GM12878 (cell line): ENCODE results near the gene NDRG4. TPM values are rescaled to one million over a fixed set of nuclear protein-coding genes. Genes with fewer than 3 reads are reported as not detected.

Experiments used
- ATAC-seq: fragments of 200-7000 bp; cut with Tn5 transposase; 3 replicates; pipeline ENCODE4 v1.9.1; 2020; ENCODE audit warnings: mild to moderate bottlenecking, moderate library complexity
- BruUV-seq: library from RNA; stranded (reverse); fragments of 400-500 nt; replicated peaks from 2 replicates; lab custom pipeline; 2021; lab: Mats Ljungman, UMichigan
- CTCF ChIA-PET: fragments of 300-600 bp; sonication (Branson Sonifier 250); formaldehyde crosslinking; extraction: SDS; loops from one replicate; lab custom pipeline; 2021; ENCODE audit warnings: inconsistent platforms; lab: Yijun Ruan, JAX
- POLR2A ChIA-PET: fragments of 350-600 bp; formaldehyde crosslinking; extraction: SDS; loops from one replicate; lab custom pipeline; 2021; ENCODE audit warnings: inconsistent platforms; lab: Charles Lee
- RAD21 ChIA-PET: fragments of 300-600 bp; sonication (Branson Sonifier 250); formaldehyde crosslinking; loops from one replicate; lab custom pipeline; 2023; ENCODE audit warnings: antibody characterized with exemption; ENCODE audit not compliant: unreplicated experiment; lab: Charles Lee
- SMC1A ChIA-PET: fragments of 300-600 bp; sonication (Branson Sonifier 250); formaldehyde crosslinking; loops from one replicate; lab custom pipeline; 2023; ENCODE audit not compliant: unreplicated experiment, uncharacterized antibody; lab: Charles Lee
- DNase-seq: peaks from one replicate; pipeline ENCODE4 v3.0.0-alpha.2; 2011; ENCODE audit warnings: low read depth, low spot score
- FAIRE-seq: peaks from 3 replicates; lab custom pipeline; 2011; peaks lifted over from hg19 to GRCh38; lab: Jason Lieb, UNC
- H2AFZ ChIP-seq: 2 replicates; pipeline ENCODE4 v1.6.0; 2011; ENCODE audit warnings: low read depth, low read length, control low read depth; ENCODE audit not compliant: control insufficient read depth
- H3K27ac ChIP-seq: 2 replicates; pipeline ENCODE4 v1.5.1; 2011; ENCODE audit warnings: control low read depth; ENCODE audit not compliant: control insufficient read depth, insufficient read depth
- H3K27me3 ChIP-seq, 2 experiments: replicated peaks in 1 of 2; 2 replicates each; pipeline versions ENCODE4 v1.6.0 to v1.6.1; 2011; ENCODE audit warnings: low read length in 1 of 2; ENCODE audit not compliant: control insufficient read depth in 2 of 2, insufficient read depth in 2 of 2
- H3K36me3 ChIP-seq, 2 experiments: 2 replicates each; pipeline ENCODE4 v1.5.1; 2011; ENCODE audit warnings: low read length in 1 of 2; ENCODE audit not compliant: control insufficient read depth in 2 of 2, insufficient read depth in 2 of 2
- H3K4me1 ChIP-seq: 2 replicates; pipeline ENCODE4 v1.6.1; 2011; ENCODE audit warnings: mild to moderate bottlenecking, low read length, moderate library complexity, mixed read lengths; ENCODE audit not compliant: control insufficient read depth, insufficient read depth
- H3K4me2 ChIP-seq: 2 replicates; pipeline ENCODE4 v1.6.0; 2011; ENCODE audit warnings: control low read depth; ENCODE audit not compliant: control insufficient read depth, insufficient read depth
- H3K4me3 ChIP-seq: fragments of 200-600 bp; sonication (generic); 2 replicates; pipeline ENCODE4 v1.5.1; 2016
- H3K79me2 ChIP-seq: 2 replicates; pipeline ENCODE4 v1.6.0; 2011; ENCODE audit warnings: low read length; ENCODE audit not compliant: control insufficient read depth, insufficient read depth
- H3K9ac ChIP-seq: 2 replicates; pipeline ENCODE4 v1.8.0; 2011; ENCODE audit warnings: low read length, control low read depth, mixed read lengths; ENCODE audit not compliant: control insufficient read depth, insufficient read depth
- H3K9me3 ChIP-seq: replicated peaks from 3 replicates; pipeline ENCODE4 v1.5.1; 2011; ENCODE audit warnings: mild to moderate bottlenecking, low read length; ENCODE audit not compliant: control insufficient read depth, insufficient read depth
- H4K20me1 ChIP-seq: 2 replicates; pipeline ENCODE4 v1.6.0; 2011; ENCODE audit not compliant: control insufficient read depth, insufficient read depth
- CREB1 ChIP-seq: IDR thresholded peaks from 2 replicates; pipeline ENCODE4 v1.6.1; 2012; ENCODE audit warnings: low read depth, mild to moderate bottlenecking, inconsistent platforms
- NFXL1 ChIP-seq: fragments of 450-650 bp; IDR thresholded peaks from 2 replicates; pipeline ENCODE4 v1.6.1; 2017; ENCODE audit warnings: antibody characterized with exemption, mild to moderate bottlenecking, borderline replicate concordance
- NFYA ChIP-seq: IDR thresholded peaks from 2 replicates; pipeline ENCODE4 v1.6.1; 2011; ENCODE audit warnings: low read depth, mild to moderate bottlenecking, low read length, improper control_type of control experiment, borderline replicate concordance
- NR2F1 ChIP-seq: fragments of 450-650 bp; conservative IDR thresholded peaks from 2 replicates; pipeline ENCODE4 v1.6.1; 2017; ENCODE audit warnings: mild to moderate bottlenecking
- NRF1 ChIP-seq: conservative IDR thresholded peaks from 2 replicates; pipeline ENCODE4 v1.6.1; 2011; ENCODE audit warnings: mild to moderate bottlenecking, low read depth, low read length, improper control_type of control experiment
- POLR2A ChIP-seq: IDR thresholded peaks from 2 replicates; pipeline ENCODE4 v1.6.1; 2011; ENCODE audit warnings: low read depth, mild to moderate bottlenecking, low read length
- POU2F2 ChIP-seq: IDR thresholded peaks from 3 replicates; pipeline ENCODE4 v1.6.1; 2011; ENCODE audit warnings: low read depth, mild to moderate bottlenecking, low read length, borderline replicate concordance
- RAD51 ChIP-seq: fragments of 450-650 bp; IDR thresholded peaks from 2 replicates; pipeline ENCODE4 v1.6.1; 2016; ENCODE audit warnings: moderate library complexity, mild to moderate bottlenecking, inconsistent platforms
- SIN3A ChIP-seq: IDR thresholded peaks from 2 replicates; pipeline ENCODE4 v1.6.1; 2012; ENCODE audit warnings: low read depth, low read length, improper control_type of control experiment
- SREBF1 ChIP-seq: IDR thresholded peaks from 2 replicates; pipeline ENCODE4 v1.6.1; 2012; ENCODE audit warnings: mild to moderate bottlenecking, low read length
- WRNIP1 ChIP-seq: IDR thresholded peaks from 2 replicates; pipeline ENCODE4 v1.6.1; 2011; ENCODE audit warnings: low read depth, low read length, improper control_type of control experiment, borderline replicate concordance
- YBX1 ChIP-seq: fragments of 450-650 bp; IDR thresholded peaks from 2 replicates; pipeline ENCODE4 v1.6.1; 2016; ENCODE audit warnings: antibody characterized with exemption
- ZNF24 ChIP-seq: fragments of 450-650 bp; IDR thresholded peaks from 2 replicates; pipeline ENCODE4 v1.6.1; 2017; ENCODE audit warnings: antibody characterized with exemption, mild to moderate bottlenecking
- ZNF274 ChIP-seq: IDR thresholded peaks from one replicate; pipeline ENCODE4 v1.8.0; 2011; ENCODE audit not compliant: insufficient read length, insufficient read depth
- ZZZ3 ChIP-seq: IDR thresholded peaks from 2 replicates; pipeline ENCODE4 v1.6.1; 2011; ENCODE audit warnings: low read depth; ENCODE audit not compliant: control insufficient read depth, insufficient read length
- WGBS: methylation state at CpG from one replicate; pipeline ENCODE4 v1.1.6; 2016; ENCODE audit warnings: low lambda C conversion rate; ENCODE audit not compliant: insufficient replicate concordance, insufficient coverage; ENCODE audit errors: missing lambda C conversion rate; 5-methylcytosine and 5-hydroxymethylcytosine counted together
- in situ Hi-C: fragments of 300-500 bp; cut with MboI; formaldehyde crosslinking; loops from 9 replicates; pipeline ENCODE4 v1.14.3; 2018; ENCODE audit warnings: mixed read lengths
- intact Hi-C: fragments of 100-400 bp; cut with micrococcal nuclease; formaldehyde crosslinking; loops from one replicate; pipeline ENCODE4 v1.14.2; 2022; ENCODE audit not compliant: unreplicated experiment
- polyA plus RNA-seq, 11 experiments: library from polyadenylated mRNA; depleted of rRNA in 4 of 11; unstranded in 6 of 11; stranded (reverse) in 5 of 11; fragments of >200 nt; fragmentation: Nextera tagmentation in 4 of 11; fragmentation: Illumina TruSeq in 1 of 11; extraction: Ambion mirVana in 4 of 11; extraction: Trizol in 1 of 11; gene quantifications; 1 replicate in 1 of 11; 2 replicates in 10 of 11; pipeline versions ENCODE4 v1.2.1 to v1.2.3, GENCODE V29; 2011 to 2016; ENCODE audit warnings: inconsistent platforms in 2 of 11, missing spikeins in 2 of 11, low read depth in 1 of 11
- total RNA-seq, 4 experiments: library from RNA; depleted of rRNA in 3 of 4; stranded (reverse); fragments of >200 nt in 3 of 4; fragmentation: Illumina TruSeq in 1 of 4; extraction: Trizol in 1 of 4; gene quantifications; 2 replicates each; pipeline versions ENCODE4 v1.2.1 to v1.2.3, GENCODE V29; 2013 to 2021
- TF ChIP-seq, protein P1 (sequence below): fragments of 450-650 bp; IDR thresholded peaks from 2 replicates; pipeline ENCODE4 v1.6.1; 2018; ENCODE audit warnings: mild to moderate bottlenecking, low read depth, moderate library complexity; ENCODE audit not compliant: partially characterized antibody
- TF ChIP-seq, protein P2 (sequence below), 3 experiments: IDR thresholded peaks in 2 of 3; conservative IDR thresholded peaks in 1 of 3; 2 replicates each; pipeline ENCODE4 v1.5.1; 2011; ENCODE audit warnings: low read depth in 3 of 3, low read length in 3 of 3, mild to moderate bottlenecking in 3 of 3, control low read depth in 2 of 3, moderate library complexity in 2 of 3, inconsistent platforms in 1 of 3, mixed read lengths in 1 of 3; ENCODE audit not compliant: control insufficient read depth in 2 of 3, insufficient read depth in 1 of 3; ENCODE audit errors: extremely low read depth in 1 of 3
- TF ChIP-seq, protein P3 (sequence below): fragments of 450-650 bp; IDR thresholded peaks from 2 replicates; pipeline ENCODE4 v1.6.1; 2017; ENCODE audit warnings: borderline replicate concordance
- TF ChIP-seq, protein P4 (sequence below): IDR thresholded peaks from 2 replicates; pipeline ENCODE4 v1.6.1; 2012; ENCODE audit warnings: low read depth, low read length, improper control_type of control experiment

Gene NDRG4
- total and polyA plus RNA-seq, 10 of the 15 experiments (the other 5 are each of a cell fraction or from before 2014, with no cell fraction given), result 0.33 to 3.8 (median 2.5) TPM

DNA sequence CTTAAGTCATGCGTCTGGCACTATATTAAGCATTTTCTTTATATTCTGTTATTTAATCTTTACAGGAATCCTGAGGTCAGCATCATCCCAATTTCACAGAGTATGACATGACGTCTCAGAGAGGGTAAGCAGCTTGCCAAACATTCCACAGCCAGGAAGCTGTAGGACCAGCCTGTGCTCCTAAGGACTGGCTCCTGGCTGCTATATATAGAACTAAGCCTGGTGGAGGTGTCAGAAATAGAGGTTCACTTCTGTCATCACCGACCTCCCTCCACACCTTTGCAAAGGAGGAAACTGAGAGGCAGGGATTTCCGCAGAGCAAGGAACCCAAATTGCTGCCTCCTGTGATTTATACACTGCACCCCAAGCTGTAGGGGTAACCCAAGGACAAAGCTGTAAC lies 37.9 kb upstream of the NDRG4 start:
- Histone ChIP-seq H3K4me1 (no peaks in the 10 kb centered on the region), H3K9me3 (no peaks in the 10 kb centered on the region), H3K27ac (no peak overlapping the region), H3K36me3 (no peaks in the 10 kb centered on the region), H3K9ac (no peak overlapping the region), H3K27me3 (peaks cover 8 to 10% of the 10 kb centered on the region in 2 experiments; a peak in 3 of 4 replicates), H3K4me2 (no peak overlapping the region), H3K4me3 (no peak overlapping the region), H2AFZ (no peak overlapping the region), H3K79me2 (no peaks in the 10 kb centered on the region), H4K20me1 (no peaks in the 10 kb centered on the region)
- ChIA-PET RAD21 (no interaction called here), CTCF (no interaction called here), POLR2A (no interaction called here), SMC1A (no interaction called here)
- TF ChIP-seq NFXL1 (no peak), CREB1 (no peak), NRF1 (no peak), ZZZ3 (no peak), SREBF1 (no peak), POU2F2 (no peak), POLR2A (no peak), SIN3A (no peak), RAD51 (no peak), ZNF274 (no peak), WRNIP1 (no peak), NFYA (no peak), ZNF24 (no peak), YBX1 (no peak), NR2F1 (no peak)
- TF ChIP-seq, protein P1, sequence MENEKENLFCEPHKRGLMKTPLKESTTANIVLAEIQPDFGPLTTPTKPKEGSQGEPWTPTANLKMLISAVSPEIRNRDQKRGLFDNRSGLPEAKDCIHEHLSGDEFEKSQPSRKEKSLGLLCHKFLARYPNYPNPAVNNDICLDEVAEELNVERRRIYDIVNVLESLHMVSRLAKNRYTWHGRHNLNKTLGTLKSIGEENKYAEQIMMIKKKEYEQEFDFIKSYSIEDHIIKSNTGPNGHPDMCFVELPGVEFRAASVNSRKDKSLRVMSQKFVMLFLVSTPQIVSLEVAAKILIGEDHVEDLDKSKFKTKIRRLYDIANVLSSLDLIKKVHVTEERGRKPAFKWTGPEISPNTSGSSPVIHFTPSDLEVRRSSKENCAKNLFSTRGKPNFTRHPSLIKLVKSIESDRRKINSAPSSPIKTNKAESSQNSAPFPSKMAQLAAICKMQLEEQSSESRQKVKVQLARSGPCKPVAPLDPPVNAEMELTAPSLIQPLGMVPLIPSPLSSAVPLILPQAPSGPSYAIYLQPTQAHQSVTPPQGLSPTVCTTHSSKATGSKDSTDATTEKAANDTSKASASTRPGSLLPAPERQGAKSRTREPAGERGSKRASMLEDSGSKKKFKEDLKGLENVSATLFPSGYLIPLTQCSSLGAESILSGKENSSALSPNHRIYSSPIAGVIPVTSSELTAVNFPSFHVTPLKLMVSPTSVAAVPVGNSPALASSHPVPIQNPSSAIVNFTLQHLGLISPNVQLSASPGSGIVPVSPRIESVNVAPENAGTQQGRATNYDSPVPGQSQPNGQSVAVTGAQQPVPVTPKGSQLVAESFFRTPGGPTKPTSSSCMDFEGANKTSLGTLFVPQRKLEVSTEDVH, result no peak
- TF ChIP-seq, protein P2, sequence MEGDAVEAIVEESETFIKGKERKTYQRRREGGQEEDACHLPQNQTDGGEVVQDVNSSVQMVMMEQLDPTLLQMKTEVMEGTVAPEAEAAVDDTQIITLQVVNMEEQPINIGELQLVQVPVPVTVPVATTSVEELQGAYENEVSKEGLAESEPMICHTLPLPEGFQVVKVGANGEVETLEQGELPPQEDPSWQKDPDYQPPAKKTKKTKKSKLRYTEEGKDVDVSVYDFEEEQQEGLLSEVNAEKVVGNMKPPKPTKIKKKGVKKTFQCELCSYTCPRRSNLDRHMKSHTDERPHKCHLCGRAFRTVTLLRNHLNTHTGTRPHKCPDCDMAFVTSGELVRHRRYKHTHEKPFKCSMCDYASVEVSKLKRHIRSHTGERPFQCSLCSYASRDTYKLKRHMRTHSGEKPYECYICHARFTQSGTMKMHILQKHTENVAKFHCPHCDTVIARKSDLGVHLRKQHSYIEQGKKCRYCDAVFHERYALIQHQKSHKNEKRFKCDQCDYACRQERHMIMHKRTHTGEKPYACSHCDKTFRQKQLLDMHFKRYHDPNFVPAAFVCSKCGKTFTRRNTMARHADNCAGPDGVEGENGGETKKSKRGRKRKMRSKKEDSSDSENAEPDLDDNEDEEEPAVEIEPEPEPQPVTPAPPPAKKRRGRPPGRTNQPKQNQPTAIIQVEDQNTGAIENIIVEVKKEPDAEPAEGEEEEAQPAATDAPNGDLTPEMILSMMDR (IDR thresholded peaks at IDR 0.05 in 2 of 3, conservative IDR thresholded peaks at IDR 0.05 in 1 of 3; ENCODE audit: control insufficient read depth in 2 of 3, extremely low read depth in 1 of 3, insufficient read depth in 1 of 3, low read depth in 3 of 3, low read length in 3 of 3), result no peak
- TF ChIP-seq, protein P3, sequence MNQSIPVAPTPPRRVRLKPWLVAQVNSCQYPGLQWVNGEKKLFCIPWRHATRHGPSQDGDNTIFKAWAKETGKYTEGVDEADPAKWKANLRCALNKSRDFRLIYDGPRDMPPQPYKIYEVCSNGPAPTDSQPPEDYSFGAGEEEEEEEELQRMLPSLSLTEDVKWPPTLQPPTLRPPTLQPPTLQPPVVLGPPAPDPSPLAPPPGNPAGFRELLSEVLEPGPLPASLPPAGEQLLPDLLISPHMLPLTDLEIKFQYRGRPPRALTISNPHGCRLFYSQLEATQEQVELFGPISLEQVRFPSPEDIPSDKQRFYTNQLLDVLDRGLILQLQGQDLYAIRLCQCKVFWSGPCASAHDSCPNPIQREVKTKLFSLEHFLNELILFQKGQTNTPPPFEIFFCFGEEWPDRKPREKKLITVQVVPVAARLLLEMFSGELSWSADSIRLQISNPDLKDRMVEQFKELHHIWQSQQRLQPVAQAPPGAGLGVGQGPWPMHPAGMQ, result no peak
- TF ChIP-seq, protein P4, sequence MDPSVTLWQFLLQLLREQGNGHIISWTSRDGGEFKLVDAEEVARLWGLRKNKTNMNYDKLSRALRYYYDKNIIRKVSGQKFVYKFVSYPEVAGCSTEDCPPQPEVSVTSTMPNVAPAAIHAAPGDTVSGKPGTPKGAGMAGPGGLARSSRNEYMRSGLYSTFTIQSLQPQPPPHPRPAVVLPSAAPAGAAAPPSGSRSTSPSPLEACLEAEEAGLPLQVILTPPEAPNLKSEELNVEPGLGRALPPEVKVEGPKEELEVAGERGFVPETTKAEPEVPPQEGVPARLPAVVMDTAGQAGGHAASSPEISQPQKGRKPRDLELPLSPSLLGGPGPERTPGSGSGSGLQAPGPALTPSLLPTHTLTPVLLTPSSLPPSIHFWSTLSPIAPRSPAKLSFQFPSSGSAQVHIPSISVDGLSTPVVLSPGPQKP, result no peak
- BruUV-seq, result no TSS peak
- ATAC-seq, result no peak
- no peak for FAIRE-seq
- intact Hi-C loops, result no loop called here
- in situ Hi-C loops, result no loop called here
- WGBS, result 46% methylated on average over 4 of the region's 4 CpGs
- no peak for DNase-seq
